Sciatic nerve (tissue), 2 donors: ENCODE results near the gene MYO15A. TPM values are rescaled to one million over a fixed set of nuclear protein-coding genes. Genes with fewer than 3 reads are reported as not detected.

Source experiments
- ATAC-seq: fragments of 200-7000 bp; cut with Tn5 transposase; one replicate; pipeline ENCODE4 v1.9.1; 2020; ENCODE audit warnings: mild to moderate bottlenecking, moderate library complexity
- DNase-seq: peaks from one replicate; pipeline ENCODE4 v3.0.0-alpha.2; 2020; ENCODE audit warnings: low spot score
- intact Hi-C: fragments of 100-400 bp; cut with DNase I; formaldehyde crosslinking; loops from one replicate; pipeline ENCODE4 v1.14.2; 2022
- total RNA-seq: library from RNA; stranded (reverse); fragmentation: NEBNext Ultra II Directional; extraction: Animal tissue kit (Norgen Biotek cat#: 25700); gene quantifications from one replicate; pipeline ENCODE4 v1.2.1, GENCODE V29; 2021
- donor health status: DM: no; HTN: no; CAD: no.
- donor health status: DM: no; HTN: no; CAD: no.

Gene MYO15A
- total RNA-seq, 1 donor from 2014 or later = 4.4 TPM

DNA sequence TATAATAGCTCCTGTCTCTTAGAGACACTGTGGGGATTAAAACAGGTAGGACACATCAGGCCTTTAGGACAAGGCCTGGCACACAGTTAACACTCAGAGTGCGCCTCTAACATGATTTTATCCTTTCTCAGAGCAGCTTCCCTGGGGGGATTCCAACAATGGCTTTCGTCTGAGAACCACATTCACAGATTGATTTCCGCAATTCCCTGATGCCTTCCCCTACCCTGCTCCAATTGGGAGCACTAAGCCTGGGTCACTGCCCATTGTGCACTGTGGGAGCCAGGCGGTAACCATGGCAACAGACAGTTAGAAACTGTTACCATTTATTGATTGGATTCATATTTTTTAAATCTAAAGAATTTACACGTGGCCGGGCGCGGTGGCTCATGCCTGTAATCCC is 69.2 kb downstream of the MYO15A start:
- intact Hi-C loops = no loop called here
- ATAC-seq = no peak
- no peak for DNase-seq

GRCh38 chr17:18179196-18179595 is 70.6 kb downstream of the MYO15A start:
- no peak for DNase-seq
- no peak for ATAC-seq
- intact Hi-C loops = no loop called here

GRCh38 chr17:18179804-18180203 is 71.2 kb downstream of the MYO15A start:
- intact Hi-C loops = no loop called here

DNA sequence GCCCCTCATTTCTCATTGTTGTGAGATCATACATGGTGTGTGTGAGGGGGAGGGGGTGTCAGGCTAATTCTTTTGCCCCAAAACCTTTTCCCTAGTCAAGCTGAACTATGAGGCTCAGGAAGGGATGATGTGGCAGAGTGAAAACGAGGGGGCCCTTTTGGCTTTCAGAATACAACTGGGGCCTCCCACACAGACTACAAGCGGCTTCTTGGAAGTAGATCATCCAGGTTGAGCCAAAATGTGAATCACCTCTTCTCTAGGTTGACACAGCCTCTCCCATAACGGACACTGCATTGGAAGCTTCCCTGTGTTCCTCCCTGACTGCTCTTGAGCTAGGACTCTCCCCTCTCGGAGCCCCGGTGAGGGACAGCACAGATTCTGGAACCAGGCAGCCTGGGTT is 72.8 kb downstream of the MYO15A start:
- DNase-seq (no peak), ATAC-seq (no peak)
- intact Hi-C loops = no loop called here

More at GRCh38 chr17:18179804-18180203, 71.2 kb downstream of the MYO15A start:
- no peak for DNase-seq
- ATAC-seq = no peak

DNA sequence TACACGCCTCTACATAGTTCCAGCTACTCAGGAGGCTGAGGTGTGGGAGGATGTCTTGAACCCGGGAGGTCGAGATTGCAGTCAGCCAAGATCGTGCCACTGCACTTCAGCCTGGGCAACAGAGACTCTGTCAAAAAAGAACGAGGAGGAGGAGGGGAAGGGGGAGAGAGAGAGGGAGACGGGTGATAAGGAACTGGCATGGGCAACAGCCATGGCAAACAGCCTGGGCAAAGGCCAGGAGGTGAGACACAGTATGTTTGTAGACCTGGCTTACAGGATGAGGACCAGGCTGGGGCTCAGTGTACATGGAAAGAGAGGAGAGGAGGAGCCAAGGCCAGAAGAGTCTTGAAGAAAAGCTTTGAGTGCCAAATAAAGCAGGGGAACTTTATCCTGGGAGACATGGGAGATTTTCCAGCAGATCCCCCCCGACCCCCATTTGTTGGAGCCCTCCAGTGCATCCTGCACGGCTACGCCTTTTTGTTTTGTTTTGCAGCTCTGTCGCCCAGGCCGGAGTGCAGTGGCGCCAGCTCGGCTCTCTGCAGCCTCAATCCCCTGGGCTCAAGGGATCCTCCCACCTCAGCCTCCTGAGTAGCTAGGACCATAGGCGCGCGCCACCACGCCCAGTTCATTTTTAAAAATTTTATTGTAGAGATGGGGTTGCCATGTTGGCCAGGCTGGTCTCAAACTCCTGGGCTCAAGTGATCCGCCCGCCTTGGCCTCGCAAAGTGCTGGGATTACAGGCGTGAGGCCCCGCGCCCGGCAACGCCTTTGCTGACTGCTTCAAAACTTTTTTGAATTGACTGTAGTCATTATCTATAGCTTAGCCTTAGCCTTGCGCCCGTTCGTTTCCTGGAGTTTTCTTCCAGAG is 73.8 kb downstream of the MYO15A start:
- DNase-seq (no peak), ATAC-seq (no peak)
- intact Hi-C loops = no loop called here

DNA sequence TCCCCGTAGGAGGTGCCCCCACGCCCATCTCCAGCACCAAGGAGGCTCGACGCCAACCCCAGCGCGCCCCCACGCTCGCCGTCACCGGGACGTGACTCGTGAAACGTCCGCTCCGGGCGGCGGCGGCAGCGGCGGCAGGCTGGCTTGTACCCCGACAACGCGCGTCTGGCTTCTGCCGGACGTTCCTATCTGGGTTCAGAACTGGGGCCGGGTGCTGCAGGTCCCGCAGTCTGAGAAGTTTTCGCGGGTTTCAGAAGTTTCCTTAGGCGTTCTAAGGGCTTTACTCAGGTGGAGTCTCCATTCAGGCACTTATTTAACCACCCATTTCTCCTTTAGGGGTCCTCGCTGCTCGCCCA is 74.4 kb downstream of the MYO15A start:
- peak; percentile 94 for DNase-seq
- peak; percentile 78 for ATAC-seq
- intact Hi-C loops = no loop called here

GRCh38 chr17:18183334-18184142 is 75.0 kb downstream of the MYO15A start, which contains the start of gene ALKBH5:
ALKBH5 (plus strand) TSS chr17:18183828; CDS start chr17:18184244, 416 bp downstream.
- ATAC-seq = peak; percentile 96
- intact Hi-C loops = no loop called here

GRCh38 chr17:18184143-18185031 is 75.8 kb downstream of the MYO15A start:
- intact Hi-C loops = no loop called here
- peak; percentile 76 for DNase-seq
- ATAC-seq = no peak

More at GRCh38 chr17:18183334-18184142, 75.0 kb downstream of the MYO15A start, which contains the start of gene ALKBH5:
- DNase-seq = peak; percentile 96

DNA sequence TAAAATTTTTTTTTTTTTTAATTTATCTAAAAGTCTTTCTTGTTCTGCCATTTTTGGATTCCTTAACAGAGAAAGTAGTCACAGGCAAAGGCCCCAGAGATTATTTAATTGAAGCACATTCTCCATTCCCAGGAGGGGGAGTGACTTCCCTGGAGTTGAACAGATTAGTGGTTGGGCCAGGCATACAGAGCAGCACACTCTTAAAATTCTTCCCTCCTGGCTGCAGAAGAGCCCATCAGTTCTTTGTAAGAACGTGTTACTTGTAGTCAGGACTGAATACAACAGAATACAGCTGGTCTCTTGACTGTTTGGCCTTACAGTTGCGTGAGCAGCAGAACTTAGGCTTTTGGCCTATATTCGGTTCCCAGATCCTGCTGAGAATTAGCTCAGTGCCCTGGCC is 76.8 kb downstream of the MYO15A start:
- intact Hi-C loops = no loop called here

GRCh38 chr17:18185832-18186626 is 77.5 kb downstream of the MYO15A start:
- ATAC-seq (no peak), DNase-seq (no peak)
- intact Hi-C loops = no loop called here

More for the DNA sequence above, 76.8 kb downstream of the MYO15A start:
- ATAC-seq (no peak), DNase-seq (no peak)

- DNase-seq (no peak), ATAC-seq (no peak)
- intact Hi-C loops = no loop called here
Observed at GRCh38 chr17:18186627-18186982, 78.0 kb downstream of the MYO15A start.

DNA sequence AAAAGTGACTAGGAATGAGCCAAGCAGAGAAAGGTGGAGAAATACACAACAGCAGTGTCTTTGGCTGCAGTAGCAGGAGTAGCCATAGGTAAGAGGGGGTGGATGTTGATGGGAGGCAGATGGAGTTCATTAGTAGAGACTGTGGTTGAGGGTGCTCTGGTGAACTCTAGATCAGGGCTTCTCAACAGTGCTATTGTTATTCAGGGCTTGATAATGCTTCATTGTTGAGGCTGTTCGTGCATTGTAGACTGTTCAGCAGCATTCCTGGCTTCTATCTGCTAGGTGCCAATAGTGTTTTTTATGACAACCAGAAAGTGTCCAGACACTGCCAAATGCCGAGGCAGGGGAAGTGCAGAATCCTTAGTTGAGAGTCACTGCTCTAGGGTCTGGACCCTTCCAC is 78.7 kb downstream of the MYO15A start:
- intact Hi-C loops = no loop called here
- DNase-seq (no peak), ATAC-seq (no peak)

- ATAC-seq (no peak), DNase-seq (no peak)
- intact Hi-C loops = no loop called here
Observed at GRCh38 chr17:18187821-18188761, 79.5 kb downstream of the MYO15A start.

GRCh38 chr17:18190628-18191235 is 82.2 kb downstream of the MYO15A start:
- DNase-seq (no peak), ATAC-seq (no peak)
- intact Hi-C loops = no loop called here

GRCh38 chr17:18191236-18191667 is 82.7 kb downstream of the MYO15A start:
- intact Hi-C loops = no loop called here
- no peak for DNase-seq
- ATAC-seq = peak; percentile 16

- intact Hi-C loops = no loop called here
- no peak for ATAC-seq
- no peak for DNase-seq
Observed at GRCh38 chr17:18191967-18192366, 83.4 kb downstream of the MYO15A start.

GRCh38 chr17:18194394-18194793 is 85.8 kb downstream of the MYO15A start:
- intact Hi-C loops = no loop called here
- DNase-seq (no peak), ATAC-seq (no peak)
